Left renal cortex interstitium (tissue), 4 donors: ENCODE measurements around the gene LSS. TPM values are rescaled to one million over a fixed set of nuclear protein-coding genes. Genes with fewer than 3 reads are reported as not detected.
"Not testable (repeated sequence)": the region's sequence is repeated elsewhere in the genome, so short reads cannot be mapped to it uniquely, and the experiment has no call there.

Experiments
- DNase-seq, 4 donors: peaks; one replicate each; pipeline ENCODE4 v3.0.0-alpha.2; 2013; ENCODE audit warnings: low read depth in 4 of 4, low spot score in 2 of 4, missing footprints in 1 of 4
- polyA plus RNA-seq, 4 donors: library from polyadenylated mRNA; unstranded; fragments of 120-200 nt; gene quantifications; one replicate each; pipeline ENCODE4 v1.2.1, GENCODE V29; 2013; ENCODE audit not compliant: insufficient read length in 4 of 4

The LSS gene
- polyA plus RNA-seq, 4 donors, result 24.6 to 57.0 (median 41.4) TPM

DNA sequence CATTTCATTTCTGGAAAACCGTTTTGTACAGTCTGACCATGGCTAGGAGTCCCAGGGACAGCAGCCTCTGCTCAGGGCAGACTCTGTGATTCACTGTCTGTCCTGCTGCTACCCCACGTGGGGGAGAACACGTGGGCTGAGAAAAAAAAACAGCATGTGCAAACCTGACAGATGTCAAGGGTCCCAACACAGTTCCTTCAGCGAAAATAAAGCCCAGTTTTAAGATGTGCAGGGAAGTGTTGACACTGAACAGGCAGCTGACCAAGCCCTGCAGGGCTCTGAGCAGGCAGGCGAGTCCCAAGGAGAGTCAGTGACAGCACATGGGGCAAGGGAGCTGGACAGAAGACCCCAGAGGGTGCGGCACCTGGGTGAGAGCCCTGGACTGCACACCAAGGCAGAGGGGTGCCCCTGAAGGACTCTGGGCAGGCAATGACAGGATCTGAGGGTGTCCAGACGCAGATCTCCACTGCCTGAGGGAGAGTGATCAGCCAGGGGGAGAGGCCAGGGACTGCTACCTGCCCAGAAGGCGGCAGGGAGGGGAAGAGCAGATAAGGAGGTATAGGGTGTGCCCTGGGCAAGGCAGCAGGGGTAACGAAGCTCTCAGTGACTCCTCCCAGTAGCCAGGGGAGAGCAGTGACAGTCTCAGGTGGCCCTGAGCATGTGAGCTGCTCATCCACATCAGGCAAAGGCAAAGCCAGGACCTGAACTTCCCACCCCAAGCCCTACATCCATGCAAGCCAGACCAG, 39.2 kb downstream of the LSS start:
- DNase-seq, result no peak

DNA sequence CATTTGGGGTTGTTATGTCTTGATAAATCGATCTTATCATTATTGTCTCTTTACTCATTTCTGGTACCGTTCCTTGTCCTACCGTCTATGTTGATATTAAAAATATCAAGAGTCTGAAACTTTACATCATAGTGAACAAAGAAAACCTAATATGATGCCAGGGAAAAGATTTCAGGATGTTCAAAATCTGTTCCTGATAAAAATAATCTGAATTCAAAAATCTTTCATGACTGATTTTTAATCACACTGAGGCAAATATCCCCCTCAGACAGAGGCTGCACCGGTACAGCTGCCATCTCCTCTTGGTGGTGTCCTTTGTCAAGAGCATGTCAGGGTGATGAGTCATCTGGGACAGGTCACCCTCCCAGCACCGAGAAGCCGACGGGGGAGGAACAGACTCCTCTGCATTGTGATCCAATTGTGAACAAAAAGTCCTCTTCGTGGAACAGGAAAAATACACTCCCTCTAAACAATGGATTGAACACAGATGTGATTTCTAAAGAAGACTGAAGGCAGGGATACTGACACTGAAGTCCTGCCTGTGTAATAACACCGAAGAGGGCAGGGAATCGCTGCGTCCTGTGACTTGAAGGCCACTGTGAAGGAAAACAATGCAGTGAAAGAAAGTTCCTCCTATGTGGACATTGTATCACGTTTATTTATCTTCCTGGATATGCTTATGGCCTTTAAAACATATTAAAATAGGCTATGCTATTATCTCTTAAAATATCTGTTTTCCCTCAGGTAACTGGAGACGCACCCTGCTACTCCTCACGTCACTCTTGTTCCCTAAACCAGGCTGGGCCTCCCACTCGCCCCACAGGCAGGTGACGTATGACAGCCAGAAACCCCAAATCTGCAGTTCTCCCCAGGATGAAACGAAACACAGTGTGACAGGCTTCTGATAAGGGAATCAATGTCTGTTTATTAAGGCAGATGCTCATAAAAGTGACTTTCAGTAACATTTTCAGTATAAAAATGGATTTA, 40.1 kb downstream of the LSS start:
- DNase-seq, result no peak

GRCh38 chr21:46187814-46188213, 40.8 kb downstream of the LSS start:
- no peak for DNase-seq

GRCh38 chr21:46187261-46187660, 41.3 kb downstream of the LSS start:
- DNase-seq, result no peak

- DNase-seq, result no peak
These were observed 42.9 kb downstream of the LSS start for GRCh38 chr21:46185716-46186115.

DNA sequence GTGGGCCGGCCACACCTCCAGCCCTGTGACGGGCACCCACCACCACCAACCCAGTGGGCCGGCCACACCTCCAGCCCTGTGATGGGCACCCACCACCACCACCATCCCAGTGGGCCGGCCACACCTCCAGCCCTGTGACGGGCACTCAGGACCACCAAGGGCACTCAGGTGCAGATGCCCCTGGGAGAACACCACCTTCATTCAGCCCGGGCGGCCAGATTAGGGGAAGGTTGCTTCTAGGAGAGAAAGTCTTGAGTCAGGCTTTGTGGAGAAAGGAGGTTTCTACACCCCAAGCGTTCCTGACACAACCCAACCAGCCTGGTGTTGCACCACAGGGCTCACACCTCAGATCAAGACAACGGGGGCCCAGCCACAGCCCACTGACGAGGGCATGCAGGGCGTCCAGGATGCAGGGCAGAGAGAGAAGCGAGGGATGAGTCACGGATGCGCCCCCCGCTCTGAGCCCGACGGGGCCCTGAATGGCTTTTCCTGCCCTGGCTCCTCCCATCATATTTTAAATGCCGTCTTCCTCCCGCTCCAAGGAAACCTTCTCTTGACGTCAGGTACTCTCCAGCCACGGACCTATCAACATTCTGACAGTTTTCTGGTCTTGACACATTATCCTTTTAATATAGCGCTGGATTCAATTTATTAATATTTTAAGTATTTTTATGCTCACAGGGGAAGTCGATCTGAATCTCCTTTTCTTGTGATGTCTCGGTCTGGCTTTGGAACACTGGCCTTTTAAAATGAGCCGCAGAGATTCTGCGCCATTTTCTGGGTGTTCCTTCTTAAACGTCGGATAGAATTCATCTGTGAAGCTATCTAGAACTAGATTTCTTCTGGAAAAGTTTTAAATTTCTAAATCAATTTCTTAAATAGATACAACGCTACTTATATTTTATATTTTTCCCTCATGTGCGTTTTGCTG, 43.7 kb downstream of the LSS start:
- peak in 3 of 4 donors; percentile 77 to 89 (median 85) for DNase-seq

GRCh38 chr21:46183910-46184624, 44.5 kb downstream of the LSS start, which contains the start of gene SPATC1L:
TSS of gene SPATC1L (minus strand) at chr21:46184459. CDS start at chr21:46182816, 1,643 bp downstream.
- peak in 3 of 4 donors; percentile 74 to 89 (median 82) for DNase-seq

GRCh38 chr21:46183337-46183909, 45.2 kb downstream of the LSS start:
- not testable (repeated sequence) for DNase-seq

DNA sequence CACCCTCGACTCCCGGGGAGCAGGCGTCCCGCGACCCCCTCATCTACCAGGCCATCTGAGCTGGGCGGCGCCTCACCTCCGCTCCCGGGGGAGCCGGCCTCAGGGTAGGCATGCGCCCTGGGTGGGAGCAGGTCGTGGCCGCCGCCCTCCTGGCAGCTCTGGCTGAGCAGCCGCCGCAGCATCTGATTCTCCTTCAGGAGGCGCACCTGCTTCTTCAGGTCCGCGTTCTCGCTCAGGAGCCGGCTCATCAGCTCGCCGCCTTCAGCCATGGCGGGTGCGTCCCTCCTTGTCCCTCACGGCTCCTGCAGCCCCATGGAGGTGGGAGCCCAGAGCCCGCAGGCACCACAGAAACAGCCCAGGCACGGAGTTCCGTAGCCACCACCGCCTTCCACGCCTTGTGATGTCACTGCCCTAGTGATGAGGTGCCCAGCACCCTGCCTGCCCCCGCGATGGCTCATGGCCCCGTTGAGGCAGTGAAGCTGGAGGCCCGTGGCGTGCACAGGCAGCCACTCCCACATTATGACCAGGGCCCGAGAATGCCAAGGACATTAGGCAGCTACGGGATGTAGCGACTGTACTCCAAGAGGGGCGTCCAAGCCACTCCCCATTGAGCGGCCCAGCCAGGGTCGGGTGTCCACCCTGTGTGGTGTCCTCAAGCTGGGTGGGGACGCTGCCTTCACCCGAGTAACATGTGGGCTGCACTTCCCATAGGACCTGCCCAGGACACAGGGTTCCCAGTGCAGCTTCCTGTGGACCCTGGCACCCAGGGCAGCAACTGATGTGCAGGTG, 45.8 kb downstream of the LSS start:
- no peak for DNase-seq

DNA sequence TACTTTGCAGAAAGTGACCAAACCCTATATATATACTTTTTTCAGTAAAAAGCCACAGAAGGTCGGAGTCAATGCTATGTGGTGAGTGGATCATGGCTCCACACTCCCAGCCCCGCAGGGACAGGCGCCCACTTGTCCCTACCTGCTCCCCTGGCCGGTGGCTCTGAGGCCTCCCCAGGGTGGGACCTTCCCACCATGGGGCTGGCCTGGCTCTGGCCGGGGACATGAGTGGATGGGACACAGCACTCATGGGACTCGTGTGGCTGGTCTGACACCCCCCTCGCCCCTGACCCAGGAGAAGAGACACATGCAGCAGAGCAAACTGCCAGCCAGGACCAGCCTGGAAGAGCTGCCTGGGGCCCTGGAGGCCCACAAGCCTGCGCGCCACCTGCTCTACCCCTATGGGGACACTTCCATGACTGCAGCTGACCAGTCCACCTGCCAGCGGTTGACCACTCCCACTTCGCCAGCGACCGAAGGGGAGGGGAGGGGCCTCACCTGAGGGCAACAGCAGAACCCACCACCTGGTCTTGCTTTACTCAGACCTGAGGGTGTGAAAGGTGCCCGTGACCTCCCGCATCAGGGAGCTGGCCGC, 46.5 kb downstream of the LSS start:
- DNase-seq, result no peak

DNA sequence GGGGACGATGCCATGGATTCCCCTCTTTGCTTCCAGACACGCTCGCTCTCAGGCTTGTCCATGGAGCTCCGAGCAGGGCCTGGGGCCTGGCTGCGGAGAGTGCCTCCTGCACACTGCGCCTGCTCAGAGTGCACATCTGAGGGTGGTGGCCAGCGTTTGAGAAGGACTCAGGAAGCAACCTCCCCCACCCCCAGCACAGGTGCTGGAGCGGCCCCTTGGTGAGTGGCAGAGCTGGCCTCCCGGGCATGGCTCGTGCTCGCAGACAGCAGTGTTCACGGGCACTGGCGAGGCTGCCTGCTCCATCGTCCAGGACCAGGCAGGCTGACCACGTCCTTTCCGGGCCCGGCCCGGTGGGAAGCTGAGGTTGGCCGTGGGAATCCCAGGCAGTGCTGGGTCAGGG, 47.1 kb downstream of the LSS start:
- no peak for DNase-seq

- no peak for DNase-seq
These were observed 47.7 kb downstream of the LSS start for GRCh38 chr21:46180778-46181391.

DNA sequence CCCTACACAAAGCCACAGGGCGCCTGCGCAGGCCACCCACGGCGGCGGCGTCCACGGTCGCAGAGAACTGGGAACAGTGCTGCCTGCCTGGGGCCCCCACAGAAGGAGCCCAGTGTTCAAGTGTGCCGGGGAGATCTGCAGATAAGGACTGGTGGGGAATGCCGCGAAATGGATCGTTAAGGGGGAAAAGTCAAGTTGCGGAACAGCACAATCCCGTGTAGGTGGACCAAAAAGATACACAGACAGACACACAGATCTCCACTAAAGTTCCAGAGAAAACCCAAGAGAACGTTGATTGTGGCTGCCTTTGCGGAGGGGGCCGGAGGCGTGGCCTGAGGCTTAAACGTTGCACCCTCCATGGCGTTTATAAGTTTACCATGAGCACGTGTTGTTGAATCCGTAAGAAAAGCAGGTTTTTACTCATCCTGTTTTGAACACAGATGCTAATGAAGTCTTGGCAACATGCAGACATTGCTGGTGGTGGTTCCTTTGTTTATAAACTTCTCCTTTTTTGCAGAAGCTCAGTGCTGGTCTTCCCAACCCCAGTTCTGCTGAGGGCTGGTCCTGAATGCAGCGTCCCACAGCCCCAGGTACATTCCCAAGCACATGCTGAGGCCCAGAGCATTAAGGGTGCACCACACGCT, 48.4 kb downstream of the LSS start:
- DNase-seq, result no peak

DNA sequence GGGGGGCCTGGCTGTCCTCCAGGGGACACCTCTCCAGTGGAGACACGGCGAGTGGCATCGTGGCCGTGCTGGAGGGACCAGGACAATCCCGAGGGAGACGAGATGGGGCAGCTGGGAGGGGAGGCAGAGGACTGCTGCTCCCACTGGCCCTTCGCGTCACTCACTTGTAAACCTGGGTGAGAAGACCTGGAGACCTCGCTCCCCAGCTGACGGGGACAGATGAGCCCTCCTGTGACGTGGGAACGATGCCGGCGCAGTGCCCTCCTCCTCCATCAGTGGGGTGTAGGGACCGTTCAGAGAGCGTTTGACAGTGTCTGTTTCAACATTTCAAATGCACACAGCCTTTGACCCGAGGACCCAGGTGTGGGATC, 48.9 kb downstream of the LSS start:
- DNase-seq, result no peak

DNA sequence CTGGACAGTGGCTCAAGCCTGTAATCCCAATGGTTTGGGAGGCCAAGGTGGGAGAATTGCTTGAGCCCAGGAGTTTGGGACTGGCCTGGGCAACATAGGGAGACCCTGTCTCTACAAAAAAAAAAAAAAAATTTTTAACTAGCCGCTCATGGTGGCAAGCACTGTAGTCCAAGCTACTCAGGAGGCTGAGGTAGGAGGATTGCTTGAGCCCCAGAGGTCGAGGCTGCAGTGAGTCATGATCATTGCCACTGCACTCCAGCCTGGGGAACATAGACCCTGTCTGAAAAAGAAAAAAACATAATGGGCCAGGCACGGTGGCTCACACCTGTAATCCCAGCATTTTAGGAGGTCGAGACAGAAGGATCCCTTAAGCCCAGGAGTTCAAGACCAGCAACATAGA, 49.6 kb downstream of the LSS start:
- DNase-seq, result no peak

- DNase-seq, result not testable (repeated sequence)
These were observed 52.0 kb downstream of the LSS start for GRCh38 chr21:46176443-46177129.

DNA sequence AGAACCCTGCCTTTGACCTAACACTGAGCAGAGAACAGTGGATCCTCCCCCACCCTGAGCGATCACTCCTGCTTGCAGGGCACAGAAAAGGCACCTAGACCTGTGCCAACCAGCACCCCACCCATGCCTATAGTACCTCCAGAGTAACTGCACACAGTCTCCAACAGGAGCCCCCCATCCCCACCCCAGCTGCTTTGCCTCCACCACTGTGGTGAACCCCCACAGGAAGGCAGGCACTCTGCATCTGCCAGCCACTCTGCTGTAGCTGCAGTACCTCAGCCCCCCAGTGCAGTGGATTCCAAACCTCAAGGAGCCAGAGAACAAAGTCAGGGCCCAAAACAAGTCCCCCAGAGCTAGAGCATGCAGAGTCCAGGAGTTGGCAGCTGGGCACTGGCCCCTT, 55.0 kb downstream of the LSS start:
- no peak for DNase-seq
